HuH-7 (cell line): Measurements from ENCODE around the gene OGFOD2.

Experiments used
- DNase-seq: peaks from one replicate; pipeline ENCODE4 v3.0.0; 2011; ENCODE audit warnings: low spot score

Gene OGFOD2

DNA sequence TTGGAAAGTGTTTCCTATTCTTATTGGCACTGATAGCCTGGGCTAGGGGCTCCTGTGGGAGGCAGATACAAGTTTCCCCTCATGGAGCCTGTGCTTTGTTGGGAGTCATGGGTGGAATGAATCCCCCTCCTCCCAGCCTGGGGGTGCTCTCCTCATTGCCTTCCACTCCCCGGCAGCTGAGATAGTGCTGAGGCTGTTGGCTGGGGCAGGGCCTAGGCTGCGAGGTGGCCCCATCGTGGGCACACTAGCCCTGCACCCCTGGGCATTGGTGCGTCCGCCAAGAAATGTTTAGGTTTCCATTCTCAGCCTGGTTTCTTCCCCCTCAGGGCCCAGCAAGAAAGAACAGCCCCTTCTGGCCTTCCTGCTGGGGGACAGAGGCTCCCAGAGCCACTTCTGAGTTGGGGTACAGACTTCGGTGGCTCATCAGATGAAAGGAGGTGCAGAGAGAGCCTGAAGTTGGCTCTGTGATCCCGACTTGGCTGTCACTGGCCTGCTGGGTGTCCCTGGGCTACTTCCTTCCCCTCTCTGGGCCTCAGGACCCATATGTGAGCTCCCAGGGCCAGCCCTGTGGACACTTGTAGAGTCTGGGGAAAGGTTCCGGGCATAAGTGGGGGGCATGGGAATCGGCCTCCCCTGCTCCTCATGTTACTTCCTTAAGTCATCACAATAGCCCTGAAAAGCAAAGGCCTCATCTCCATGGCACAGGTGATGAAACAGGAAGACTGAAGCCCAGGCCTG is 2.8 kb downstream of the OGFOD2 start:
- no peak for DNase-seq

DNA sequence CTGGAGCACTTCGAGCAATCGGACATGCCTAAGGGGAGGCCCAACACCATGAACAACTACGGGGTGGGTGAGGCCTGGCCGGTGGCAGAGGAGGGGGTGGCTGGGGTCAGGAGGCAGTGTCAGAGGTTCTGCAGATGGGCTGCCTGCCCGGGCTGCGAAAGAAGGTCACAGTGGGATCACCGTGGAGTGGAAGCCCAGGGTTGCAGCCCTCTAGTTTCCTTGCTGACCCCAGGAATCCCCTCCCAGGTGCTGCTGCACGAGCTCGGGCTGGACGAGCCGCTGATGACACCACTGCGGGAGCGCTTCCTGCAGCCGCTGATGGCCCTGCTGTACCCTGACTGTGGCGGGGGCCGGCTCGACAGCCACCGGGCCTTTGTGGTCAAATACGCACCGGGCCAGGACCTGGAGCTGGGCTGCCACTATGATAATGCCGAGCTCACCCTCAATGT is 3.5 kb downstream of the OGFOD2 start:
- no peak for DNase-seq

DNA sequence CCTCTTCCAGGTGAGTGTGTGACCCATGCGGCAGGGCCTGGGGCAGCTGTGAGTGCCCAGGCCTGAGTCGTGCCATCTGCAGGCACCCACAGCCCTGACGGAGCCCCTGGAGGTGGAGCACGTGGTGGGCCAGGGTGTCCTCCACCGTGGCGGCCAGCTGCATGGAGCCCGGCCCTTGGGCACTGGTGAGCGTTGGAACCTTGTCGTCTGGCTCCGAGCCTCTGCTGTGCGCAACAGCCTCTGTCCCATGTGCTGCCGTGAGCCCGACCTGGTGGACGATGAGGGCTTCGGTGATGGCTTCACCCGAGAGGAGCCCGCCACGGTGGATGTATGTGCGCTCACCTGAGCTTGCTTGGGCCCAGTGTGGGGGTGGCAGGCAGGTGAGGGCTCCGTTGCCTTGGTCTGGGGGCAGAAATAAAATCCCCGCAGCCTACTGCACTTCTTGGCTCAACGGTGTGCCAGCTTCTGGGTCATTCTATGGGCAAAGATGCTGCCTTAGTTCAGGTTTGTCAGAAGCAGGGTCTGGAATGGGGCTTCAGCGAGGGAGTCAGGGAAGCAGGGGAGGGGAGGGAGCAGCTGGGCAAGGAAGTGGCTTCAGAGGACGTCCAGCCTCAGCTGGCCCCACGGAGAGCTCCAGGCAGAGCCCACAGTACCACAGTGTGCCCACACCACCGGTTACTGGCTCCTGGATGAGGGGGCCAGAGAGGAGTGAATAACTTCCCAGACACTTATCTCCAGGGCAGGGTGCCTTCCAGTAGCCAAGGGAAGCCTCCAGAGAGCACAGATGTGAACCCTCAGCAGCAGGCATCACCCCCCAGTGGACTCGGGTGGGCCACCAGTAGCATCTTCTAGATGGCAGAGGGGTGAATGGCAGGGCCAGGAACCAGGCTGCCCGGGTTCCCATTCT is 4.2 kb downstream of the OGFOD2 start:
- DNase-seq: no peak

DNA sequence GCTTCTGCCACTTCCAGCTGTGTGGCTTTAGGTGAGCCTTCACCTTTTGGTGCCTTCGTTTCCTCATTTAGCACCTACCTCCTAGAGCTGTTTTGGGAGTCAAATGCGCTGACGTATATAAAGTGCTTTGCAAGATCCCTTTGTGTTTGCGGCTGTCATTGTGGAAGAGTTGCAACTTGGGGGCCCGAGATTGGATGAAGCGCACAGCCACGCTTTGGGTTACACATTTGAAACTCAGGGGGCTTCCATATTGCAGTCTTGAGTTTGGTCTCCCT is 4.8 kb downstream of the OGFOD2 start:
- DNase-seq: no peak

DNA sequence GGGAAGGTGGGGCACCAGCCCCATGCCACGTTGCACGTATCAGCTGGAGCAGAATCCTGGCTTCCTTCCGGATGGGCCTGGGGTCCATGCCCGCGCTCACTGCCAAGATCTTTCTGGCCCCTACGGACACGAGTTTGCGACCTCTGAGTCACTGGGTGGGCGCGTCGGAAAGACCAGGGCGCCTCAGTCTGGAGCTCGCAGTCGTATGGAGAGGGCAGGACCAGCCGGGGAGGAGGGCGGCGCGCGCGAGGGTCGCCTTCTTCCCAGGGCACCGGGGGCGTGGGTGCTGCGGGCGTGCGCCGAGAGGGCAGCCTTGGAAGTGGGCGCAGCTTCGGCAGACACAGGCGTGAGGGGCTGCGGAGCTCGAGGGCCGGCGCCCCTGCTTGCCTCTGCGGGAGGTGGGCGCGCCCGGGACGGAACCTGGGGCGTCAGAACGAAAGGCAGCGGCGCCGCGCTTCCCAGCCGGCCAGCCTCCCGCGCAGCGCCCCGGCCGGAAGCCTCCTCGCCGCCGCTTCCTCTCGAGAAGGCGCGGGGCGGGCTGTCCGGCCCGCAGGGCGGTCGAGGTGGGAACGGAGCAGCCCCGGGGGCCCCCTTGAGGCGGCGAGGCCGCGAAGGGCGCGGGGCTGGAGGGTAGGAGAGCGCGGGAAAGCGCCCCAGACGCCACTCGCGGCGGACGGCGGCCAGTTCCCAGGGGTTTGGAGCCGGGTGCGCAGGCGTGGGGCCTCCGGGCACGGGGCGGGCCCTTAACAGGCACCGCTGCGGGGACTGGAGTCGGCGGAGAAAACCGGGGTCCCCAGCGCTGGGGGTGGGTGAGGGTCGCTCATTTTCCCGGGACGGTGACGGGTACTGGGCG is 5.4 kb downstream of the OGFOD2 start, which contains the start of gene ARL6IP4:
ARL6IP4 (plus strand) TSS at position 499 of the 853 bp plus-strand sequence. CDS start 459 bp downstream, outside the sequence.
- peak; percentile 77 for DNase-seq

DNA sequence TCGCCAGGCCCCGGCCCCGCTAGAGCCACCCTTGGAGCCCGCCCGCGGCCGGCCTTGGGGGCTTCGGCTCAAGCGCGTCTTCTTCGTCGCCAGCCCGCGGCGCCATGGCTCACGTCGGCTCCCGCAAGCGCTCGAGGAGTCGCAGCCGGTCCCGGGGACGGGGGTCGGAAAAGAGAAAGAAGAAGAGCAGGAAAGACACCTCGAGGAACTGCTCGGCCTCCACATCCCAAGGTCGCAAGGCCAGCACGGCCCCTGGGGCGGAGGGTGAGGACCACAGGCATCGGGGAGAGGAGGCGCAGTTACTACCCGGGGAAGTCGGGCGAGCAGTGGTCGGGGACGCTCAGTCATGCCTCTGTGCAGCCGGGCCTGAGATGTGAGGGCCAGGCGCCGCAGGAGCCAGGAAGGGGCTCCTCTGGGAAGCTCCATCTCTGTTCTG is 6.0 kb downstream of the OGFOD2 start:
- DNase-seq: no peak

DNA sequence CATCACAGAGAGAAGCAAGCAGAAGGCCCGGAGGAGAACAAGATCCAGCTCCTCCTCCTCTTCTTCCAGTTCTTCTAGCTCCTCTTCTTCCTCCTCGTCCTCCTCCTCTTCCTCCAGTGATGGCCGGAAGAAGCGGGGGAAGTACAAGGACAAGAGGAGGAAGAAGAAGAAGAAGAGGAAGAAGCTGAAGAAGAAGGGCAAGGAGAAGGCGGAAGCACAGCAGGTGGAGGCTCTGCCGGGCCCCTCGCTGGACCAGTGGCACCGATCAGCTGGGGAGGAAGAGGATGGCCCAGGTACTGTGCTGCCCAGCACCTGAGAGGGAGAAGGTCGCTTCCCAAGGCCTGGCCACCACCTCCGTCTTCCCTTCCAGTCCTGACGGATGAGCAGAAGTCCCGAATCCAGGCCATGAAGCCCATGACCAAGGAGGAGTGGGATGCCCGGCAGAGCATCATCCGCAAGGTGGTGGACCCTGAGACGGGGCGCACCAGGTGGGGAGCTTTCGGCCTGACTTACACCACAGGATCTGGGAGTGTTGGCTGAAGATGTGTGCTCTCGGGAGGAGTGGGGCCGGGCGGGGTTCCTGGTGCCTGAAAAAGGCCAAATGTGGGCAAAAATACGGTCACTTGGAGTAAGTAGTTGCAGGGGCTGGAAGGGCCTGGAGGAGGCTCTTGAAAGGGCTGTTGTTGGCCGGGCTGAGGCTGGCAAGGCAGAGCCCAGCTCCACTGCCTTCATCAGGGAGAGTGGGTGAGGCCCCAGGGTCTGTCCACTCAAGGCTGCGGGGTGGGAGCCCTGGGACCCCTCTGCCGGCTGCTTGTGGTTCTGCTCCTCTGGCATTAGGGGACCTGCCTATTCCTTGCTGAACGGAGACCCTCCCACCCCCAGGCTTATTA is 6.8 kb downstream of the OGFOD2 start:
- no peak for DNase-seq

DNA sequence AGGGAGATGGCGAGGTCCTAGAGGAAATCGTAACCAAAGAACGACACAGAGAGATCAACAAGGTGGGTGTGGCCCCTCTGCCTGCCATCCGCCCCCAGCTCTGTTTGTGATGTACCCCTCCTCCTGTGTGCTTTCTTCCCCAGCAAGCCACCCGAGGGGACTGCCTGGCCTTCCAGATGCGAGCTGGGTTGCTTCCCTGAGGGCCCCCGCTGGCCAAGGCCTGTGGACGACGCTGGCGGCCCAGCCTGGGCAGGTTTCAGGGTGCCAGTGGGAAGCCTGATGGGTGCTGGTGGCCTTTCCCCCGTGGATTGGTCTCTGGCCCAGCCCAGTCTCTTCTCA is 7.4 kb downstream of the OGFOD2 start:
- DNase-seq: no peak

DNA sequence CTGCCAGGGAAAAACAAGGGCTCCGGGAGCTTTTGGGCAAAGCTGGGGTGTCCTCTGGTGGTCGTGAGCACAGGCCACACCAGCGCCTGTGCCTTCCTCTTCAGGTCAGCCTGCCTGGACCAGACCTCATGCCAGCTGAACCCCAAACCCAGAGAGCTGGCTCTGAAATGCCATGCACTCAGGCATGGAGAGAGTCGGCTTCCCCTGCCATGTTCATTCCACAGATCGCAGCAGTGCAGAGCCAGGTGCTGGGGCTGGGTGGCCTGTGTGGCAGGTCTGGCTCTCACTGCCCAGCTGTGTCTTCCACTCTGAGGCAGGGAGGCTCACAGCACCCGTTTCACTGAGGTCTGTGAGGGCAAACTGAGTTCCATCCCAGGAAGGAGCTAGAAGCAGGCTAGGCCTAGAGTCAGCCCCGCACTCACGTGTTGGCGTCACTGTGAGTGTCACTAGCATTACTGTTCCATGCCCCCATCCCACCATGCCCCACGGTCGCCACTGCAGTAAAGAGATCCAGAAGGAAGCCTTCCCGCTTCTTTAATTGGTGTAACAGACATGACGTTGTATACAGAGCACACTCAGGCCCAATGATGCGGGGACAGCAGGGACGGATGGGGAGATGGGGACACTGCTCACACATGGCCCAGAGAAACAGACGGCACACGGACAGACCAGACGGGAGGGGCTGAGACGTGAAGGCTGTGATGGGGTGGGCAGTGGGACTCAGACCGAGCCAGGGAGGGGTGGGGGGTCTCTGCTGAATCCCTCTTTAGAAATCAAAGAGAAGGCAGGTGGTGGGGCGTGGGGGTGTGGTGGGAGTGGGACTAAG is 8.1 kb downstream of the OGFOD2 start:
- DNase-seq: no peak

DNA sequence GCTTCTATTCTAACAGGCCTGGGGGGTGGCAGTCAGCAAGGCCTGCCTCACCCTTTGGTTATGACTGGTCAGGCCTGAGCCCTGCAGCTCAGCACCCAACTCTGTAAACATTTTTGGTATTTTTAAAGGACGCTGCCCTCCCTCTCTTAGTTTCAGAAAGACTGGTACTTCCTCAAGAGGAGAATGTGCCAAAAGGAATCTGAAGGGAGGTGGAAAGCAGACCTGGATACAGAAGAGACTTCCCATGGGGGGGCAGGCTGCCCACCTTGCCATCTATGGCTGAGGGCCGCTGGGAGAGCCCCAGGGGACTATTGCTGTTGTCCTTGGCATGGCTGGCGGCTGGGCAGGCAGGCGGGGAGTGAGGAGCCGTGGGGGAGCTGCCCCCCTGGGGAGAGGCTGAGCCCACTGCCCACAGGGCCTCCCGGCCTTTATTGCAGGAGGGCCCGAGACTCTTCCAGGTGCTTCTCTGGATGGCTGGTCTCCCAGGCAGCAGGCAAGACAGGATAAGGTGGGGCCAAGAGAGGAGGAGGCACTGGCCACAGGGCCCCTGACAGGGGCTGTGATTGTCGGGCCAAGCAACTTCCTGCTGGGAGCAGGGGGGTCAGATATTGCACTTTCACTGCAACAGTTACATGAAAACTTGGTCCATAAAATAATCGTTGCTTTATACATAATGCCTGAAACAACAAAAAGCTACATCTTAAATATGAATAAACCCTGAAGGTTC is 8.9 kb downstream of the OGFOD2 start:
- DNase-seq: peak; percentile 46

DNA sequence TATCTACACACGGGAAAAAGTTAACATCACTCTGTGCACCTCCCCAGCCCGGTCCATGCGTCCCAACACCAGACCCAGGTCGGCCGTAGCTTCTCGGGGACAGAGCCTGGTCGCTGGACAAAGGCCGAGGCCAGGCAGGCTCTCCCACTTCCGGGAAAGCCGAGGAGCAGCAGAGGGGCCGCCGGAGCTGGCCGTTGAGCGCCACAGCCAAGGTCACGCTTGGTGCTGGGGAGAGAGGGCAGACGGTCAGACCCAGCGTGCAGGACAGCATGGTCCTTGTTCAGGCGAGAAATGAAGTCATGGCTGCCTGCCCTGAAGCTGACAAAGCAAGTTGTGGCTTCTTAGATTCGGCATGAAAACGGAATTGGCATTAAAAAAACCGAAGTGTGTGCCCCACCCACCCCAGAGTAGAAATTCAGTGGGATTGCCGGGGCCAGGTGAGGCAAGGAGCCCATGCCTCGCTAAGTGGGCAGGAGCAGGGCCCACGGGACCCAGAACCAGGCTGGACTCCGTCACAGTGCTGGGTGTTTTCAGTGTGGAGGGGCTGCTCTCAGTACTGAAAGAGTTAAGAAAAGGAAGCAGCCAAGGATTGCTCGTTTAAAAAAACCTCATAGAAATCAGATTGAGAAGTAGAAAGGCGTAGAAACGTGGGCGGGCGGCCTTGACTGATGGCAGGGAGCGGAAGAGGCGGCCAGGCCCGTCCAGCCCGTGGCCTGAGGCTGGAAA is 9.7 kb downstream of the OGFOD2 start:
- no peak for DNase-seq

DNA sequence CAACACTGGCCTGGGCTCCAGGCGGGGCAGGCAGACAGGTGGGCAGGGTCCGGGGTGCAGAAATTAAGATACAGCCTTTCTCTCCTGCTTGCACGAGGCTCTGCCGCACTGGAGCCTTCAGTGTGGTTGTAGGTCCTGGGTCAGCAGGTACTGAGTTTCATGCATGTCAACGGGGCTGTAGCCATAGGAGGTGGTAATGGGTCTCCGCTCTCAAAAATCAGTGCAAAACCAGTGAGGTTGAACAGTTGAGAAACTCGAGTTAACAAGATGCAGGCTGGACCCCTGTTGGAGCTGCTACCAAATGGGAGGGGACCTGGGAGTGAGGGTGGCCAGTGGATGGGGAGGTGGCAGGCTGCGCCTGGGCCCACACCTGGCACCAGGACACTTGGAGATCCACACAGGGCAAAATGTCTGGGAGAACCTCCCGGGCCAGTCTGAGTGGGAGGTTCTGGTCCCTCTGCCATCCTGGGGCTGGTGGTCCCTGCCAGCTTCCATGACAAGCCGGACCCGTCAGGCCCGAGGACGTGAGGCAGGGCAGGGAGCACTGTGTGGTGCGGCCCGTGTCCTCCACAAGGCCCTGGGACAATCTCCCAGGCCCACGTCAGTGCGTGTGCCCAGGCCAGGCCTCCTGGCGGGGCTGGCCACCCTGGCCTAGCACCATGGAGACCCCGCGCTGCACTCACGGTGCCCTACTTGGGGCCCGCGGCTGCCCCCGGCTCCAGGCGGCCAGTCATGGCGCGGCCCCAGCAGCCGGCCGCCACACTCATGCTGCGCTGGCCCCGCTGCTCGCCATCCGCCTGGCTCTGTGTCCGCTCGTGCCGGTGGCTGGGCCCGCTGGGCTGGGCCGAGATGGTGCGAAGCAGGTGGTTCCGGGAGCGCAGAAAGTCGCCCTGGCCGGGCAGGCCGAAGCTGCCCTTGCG is 10.6 kb downstream of the OGFOD2 start:
- DNase-seq: no peak

DNA sequence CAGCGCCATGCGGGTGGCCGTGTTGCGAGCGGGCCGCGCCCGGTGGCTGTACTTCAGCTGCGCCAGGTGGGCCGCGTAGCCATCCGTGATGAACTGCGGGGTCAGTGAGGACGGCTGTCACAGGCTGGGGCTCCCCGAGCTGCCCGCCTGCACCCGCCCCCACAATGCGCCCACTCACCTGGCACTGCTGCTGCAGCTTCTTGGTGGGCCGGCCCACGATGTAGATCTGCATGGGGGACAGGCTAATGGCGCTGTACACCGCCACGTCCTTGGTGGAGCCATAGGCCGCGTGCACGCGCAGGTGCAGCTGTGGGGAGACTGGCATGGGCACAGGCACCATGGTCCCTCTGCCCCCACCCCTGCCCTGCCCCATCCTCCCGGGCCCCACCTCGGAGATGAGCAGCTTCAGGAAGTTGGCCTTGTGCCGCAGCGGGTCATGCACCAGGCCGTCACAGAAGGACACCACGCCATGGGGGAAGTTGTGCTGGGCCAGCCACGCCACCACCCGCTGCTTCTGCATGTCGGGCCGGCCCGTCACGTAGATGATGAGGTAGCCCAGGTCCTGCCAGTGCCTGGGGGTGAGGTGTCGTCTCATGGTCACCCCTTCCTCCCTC is 11.3 kb downstream of the OGFOD2 start:
- no peak for DNase-seq

DNA sequence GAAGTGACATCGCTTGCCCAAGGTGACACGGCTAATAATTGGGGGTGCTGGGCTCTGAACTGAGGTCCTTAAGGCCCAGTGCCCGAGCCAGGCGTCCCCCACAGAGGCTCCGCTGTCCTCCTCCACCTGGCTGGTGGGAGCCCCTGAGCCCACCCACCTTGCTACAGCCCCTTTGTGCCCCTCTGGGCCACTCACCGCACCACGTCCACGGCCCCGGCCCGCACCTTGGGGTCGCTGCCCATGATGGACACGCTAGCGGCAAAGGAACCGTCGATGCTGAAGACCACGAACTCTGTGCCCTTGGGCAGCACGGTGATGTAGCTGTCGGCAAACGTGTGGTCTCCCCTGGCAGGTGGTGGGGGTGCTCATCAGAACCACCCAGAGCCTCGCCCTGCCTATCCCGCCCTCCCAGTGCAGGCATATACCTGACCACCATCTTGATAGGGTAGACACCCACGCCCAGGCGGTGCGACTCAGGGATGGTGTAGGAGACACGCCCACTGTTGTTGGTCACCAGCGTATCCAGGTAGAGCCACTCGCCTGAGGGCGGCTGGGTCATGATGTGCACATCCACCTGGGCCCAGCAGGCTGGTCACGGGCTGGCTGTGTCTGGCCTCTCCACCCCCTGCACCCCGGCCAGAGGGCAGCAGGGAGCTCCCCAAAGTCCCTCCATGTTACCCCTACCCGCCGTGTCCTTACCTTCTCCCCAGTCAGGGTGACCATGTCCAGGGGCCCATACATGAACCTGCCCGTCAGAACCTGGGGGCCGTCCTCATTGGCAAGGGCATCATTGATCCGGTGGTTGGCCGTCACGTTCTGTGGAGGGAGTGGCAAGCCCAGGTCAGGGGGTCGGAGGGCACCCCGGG is 12.3 kb downstream of the OGFOD2 start:
- no peak for DNase-seq

DNA sequence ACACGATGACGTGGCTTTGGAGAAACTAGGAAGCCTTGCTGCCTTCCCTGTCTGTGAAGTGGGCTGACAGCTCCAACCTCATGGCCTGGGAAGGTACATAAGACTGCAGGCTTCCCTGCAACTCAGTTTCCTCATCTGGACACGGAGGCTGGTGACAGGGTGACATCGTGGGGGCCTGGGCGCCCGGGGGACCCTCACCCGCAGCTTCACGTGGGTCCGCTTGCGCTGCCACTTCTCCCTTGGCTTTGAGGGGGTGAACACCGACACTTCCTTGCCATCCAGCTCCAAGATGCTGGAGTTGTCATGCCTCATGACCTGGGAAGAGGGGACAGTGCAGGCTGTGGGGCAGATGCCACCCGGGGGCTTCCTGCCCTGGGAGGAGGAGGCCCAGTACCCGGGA is 13.0 kb downstream of the OGFOD2 start:
- DNase-seq: no peak

DNA sequence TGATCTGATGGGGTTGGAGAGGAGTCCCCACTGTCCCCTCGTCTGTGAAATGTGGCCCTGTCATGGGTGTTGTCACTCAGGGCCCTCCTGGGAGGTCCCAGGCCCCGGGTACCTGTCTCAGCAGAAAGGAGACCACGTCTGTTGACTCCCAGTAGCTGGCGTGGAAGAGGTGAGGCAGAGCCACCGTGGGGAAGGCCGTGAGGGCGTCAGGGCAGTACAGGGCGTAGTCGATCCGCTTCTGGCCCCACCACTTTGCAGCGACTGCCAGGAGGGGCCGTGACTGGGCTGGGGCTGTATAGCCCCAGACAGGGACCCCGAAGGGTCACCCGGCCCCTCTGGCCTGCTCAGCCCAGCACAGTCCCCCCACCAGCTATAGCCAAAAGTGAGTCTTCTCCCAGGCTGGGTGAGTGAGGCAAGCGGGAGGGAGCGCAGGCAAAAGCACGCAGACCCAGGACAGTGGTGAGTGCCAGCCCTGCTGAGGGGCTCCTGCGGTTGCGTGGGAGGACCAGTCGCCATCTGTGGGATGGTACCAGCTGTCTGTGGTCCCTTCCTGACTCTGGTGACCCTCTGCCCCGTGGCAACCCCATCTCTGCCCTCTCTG is 13.7 kb downstream of the OGFOD2 start:
- DNase-seq: no peak
